Pulmonary artery endothelial cell (primary cell): ENCODE results near the gene PLA2G3. TPM values are rescaled to one million over a fixed set of nuclear protein-coding genes. Genes with fewer than 3 reads are reported as not detected.
"Not testable (repeated sequence)": the region's sequence is repeated elsewhere in the genome, so short reads cannot be mapped to it uniquely, and the experiment has no call there.

ENCODE experiments used
- DNase-seq: peaks from one replicate; pipeline ENCODE4 v3.0.0-alpha.2; 2011; ENCODE audit warnings: low read depth, low spot score
- total RNA-seq: library from RNA; depleted of rRNA; stranded (reverse); fragments of >200 nt; gene quantifications from 2 replicates; pipeline ENCODE4 v1.2.3, GENCODE V29; 2014

PLA2G3 gene
- total RNA-seq, 1 donor from 2014 or later = 0.26 TPM

- DNase-seq = no peak
Observed at GRCh38 chr22:31100762-31101525, 39.4 kb downstream of the PLA2G3 start.

GRCh38 chr22:31099841-31100761 lies 40.2 kb downstream of the PLA2G3 start:
- DNase-seq = no peak

- no peak for DNase-seq
Observed at GRCh38 chr22:31099386-31099785, 40.9 kb downstream of the PLA2G3 start.

- DNase-seq = no peak
Observed at GRCh38 chr22:31098632-31099110, 41.6 kb downstream of the PLA2G3 start.

GRCh38 chr22:31097941-31098631 lies 42.2 kb downstream of the PLA2G3 start:
- DNase-seq = no peak

- DNase-seq = not testable (repeated sequence)
Observed at GRCh38 chr22:31097539-31097938, 42.8 kb downstream of the PLA2G3 start.

GRCh38 chr22:31096657-31097279 lies 43.5 kb downstream of the PLA2G3 start:
- DNase-seq = no peak

GRCh38 chr22:31095637-31096249 lies 44.6 kb downstream of the PLA2G3 start:
- no peak for DNase-seq

GRCh38 chr22:31094741-31095140 lies 45.6 kb downstream of the PLA2G3 start:
- DNase-seq = no peak

GRCh38 chr22:31094021-31094551 lies 46.2 kb downstream of the PLA2G3 start:
- no peak for DNase-seq

- no peak for DNase-seq
Observed at GRCh38 chr22:31093086-31093850, 47.0 kb downstream of the PLA2G3 start.

GRCh38 chr22:31092161-31092560 lies 48.1 kb downstream of the PLA2G3 start:
- DNase-seq = no peak

- no peak for DNase-seq
Observed at GRCh38 chr22:31091106-31091975, 49.0 kb downstream of the PLA2G3 start.

- DNase-seq = no peak
Observed at GRCh38 chr22:31090217-31091085, 49.9 kb downstream of the PLA2G3 start.

- DNase-seq = no peak
Observed at GRCh38 chr22:31089160-31090100, 50.9 kb downstream of the PLA2G3 start.

GRCh38 chr22:31088233-31088986 lies 51.9 kb downstream of the PLA2G3 start:
- DNase-seq = no peak
